HFFc6 (cell line): Measurements from ENCODE around the gene TRIM5. TPM values are rescaled to one million over a fixed set of nuclear protein-coding genes. Genes with fewer than 3 reads are reported as not detected.
"Not testable (repeated sequence)": the region's sequence is repeated elsewhere in the genome, so short reads cannot be mapped to it uniquely, and the experiment has no call there.

Source experiments
- DNase-seq: peaks from one replicate; pipeline ENCODE4 v3.0.0-alpha.2; 2018
- H3K27ac Mint-ChIP-seq: 2 replicates; pipeline ENCODE4 v1.8.0; 2020; ENCODE audit warnings: mild to moderate bottlenecking, mixed read lengths
- H3K27me3 Mint-ChIP-seq: 2 replicates; pipeline ENCODE4 v1.8.0; 2021; ENCODE audit warnings: mild to moderate bottlenecking, moderate library complexity, mixed read lengths; ENCODE audit not compliant: insufficient read depth
- H3K36me3 Mint-ChIP-seq: 2 replicates; pipeline ENCODE4 v1.8.0; 2021; ENCODE audit warnings: low read depth, mixed read lengths
- H3K4me1 Mint-ChIP-seq: 2 replicates; pipeline ENCODE4 v1.8.0; 2020; ENCODE audit warnings: low read depth, mixed read lengths
- H3K4me3 Mint-ChIP-seq: 2 replicates; pipeline ENCODE4 v1.8.0; 2020; ENCODE audit warnings: mild to moderate bottlenecking, moderate library complexity, mixed read lengths
- H3K9me3 Mint-ChIP-seq: 2 replicates; pipeline ENCODE4 v1.8.0; 2020; ENCODE audit warnings: mild to moderate bottlenecking, mixed read lengths
- long read RNA-seq: library from polyadenylated mRNA; unstranded; transcript quantifications from one replicate; pipeline ENCODE4 v2.0.0, GENCODE V29; 2019
- total RNA-seq, 6 experiments: library from RNA; stranded (reverse); fragmentation: NEBNext Ultra II Directional; extraction: Animal tissue kit (Norgen Biotek cat#: 25700); gene quantifications; 2 replicates in 1 of 6; 3 replicates in 5 of 6; pipeline ENCODE4 v1.2.3, GENCODE V29; 2021
- TF ChIP-seq, protein P1 (sequence below): fragments of 200-600 bp; sonication (generic); IDR thresholded peaks from 2 replicates; pipeline ENCODE4 v1.5.0; 2021; ENCODE audit warnings: antibody characterized with exemption, mild to moderate bottlenecking

TRIM5 gene, protein sequence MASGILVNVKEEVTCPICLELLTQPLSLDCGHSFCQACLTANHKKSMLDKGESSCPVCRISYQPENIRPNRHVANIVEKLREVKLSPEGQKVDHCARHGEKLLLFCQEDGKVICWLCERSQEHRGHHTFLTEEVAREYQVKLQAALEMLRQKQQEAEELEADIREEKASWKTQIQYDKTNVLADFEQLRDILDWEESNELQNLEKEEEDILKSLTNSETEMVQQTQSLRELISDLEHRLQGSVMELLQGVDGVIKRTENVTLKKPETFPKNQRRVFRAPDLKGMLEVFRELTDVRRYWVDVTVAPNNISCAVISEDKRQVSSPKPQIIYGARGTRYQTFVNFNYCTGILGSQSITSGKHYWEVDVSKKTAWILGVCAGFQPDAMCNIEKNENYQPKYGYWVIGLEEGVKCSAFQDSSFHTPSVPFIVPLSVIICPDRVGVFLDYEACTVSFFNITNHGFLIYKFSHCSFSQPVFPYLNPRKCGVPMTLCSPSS
- total RNA-seq, result 10 to 100 TPM; 35.7 to 49.4 (median 43.5) TPM
- long read RNA-seq, transcript TRIM5-202 (8 exons, 2,991 nt), result major isoform, 8 of 46 reads
- long read RNA-seq, partial matches to known transcripts, result 13 of 46 reads
- long read RNA-seq, other reads (novel, unspliced or antisense), result 24 of 46 reads

DNA sequence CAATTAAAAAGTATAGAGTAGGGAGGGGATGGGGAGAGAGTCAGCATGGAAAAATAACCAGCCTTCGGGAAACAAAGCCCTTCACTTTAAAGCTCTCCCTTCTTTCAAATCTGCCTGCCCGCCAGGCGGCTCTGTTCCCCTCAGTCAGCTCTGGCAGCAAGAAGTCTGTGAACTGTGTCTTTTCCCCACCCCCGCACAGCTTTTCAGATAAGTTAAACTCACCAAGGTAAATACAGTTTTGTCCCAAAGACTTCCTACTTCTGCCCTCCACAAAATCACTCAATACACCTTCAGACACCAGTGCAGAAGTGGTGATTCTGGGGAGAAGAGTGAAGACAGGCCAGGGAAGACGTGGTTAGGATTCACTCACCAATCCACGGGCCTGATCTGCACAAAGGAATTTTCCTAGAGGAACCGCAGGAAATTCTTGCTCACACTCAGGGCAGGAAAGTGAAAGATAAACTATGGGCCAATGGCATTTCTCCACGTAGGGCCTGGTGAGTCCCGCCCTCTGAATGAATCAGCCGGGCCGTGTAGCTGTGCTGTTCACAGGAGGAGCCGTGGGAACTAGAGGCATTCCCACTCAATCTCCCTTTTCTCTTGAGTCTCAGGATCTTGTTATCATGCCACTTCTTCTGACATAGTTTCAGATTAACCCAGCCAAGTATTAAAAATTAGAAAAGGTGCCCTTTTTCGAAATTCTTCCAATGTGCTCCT lies at the start of gene TRIM5:
Gene TRIM5, minus strand, starts transcription at position 429 of the 717 bp plus-strand sequence. CDS start 4,897 bp downstream, outside the sequence.
- Mint-ChIP-seq H3K4me3 (peak within 1 kb of the TSS; percentile 93), H3K27ac (peak within 1 kb of the TSS; percentile 99), H3K27me3 (no peaks in the 10 kb centered on the region), H3K4me1 (peaks cover 48% of the 10 kb centered on the region), H3K9me3 (no peaks in the 10 kb centered on the region), H3K36me3 (peaks cover 22% of the 10 kb centered on the region)
- TF ChIP-seq, protein P1, sequence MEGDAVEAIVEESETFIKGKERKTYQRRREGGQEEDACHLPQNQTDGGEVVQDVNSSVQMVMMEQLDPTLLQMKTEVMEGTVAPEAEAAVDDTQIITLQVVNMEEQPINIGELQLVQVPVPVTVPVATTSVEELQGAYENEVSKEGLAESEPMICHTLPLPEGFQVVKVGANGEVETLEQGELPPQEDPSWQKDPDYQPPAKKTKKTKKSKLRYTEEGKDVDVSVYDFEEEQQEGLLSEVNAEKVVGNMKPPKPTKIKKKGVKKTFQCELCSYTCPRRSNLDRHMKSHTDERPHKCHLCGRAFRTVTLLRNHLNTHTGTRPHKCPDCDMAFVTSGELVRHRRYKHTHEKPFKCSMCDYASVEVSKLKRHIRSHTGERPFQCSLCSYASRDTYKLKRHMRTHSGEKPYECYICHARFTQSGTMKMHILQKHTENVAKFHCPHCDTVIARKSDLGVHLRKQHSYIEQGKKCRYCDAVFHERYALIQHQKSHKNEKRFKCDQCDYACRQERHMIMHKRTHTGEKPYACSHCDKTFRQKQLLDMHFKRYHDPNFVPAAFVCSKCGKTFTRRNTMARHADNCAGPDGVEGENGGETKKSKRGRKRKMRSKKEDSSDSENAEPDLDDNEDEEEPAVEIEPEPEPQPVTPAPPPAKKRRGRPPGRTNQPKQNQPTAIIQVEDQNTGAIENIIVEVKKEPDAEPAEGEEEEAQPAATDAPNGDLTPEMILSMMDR, result peak; percentile 75
- peak; percentile 97 for DNase-seq

DNA sequence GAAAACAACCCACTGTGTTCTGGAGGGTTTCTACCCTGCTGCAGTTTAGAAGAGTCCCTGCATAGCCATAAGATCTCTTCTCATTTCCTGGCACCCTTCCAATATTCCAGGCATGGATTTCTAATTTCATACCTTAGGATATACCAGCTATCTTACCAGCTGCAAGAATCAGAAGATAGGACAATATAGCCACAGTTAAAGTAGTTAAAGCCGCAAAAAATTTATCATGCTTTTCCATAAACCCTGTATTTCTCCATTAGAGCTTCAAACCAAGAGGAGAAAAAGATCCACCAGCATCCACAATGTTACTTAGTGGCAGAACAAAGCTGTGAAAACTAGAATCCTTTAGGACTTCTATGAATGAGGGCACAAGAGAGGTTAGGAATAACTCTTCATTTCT lies 42.8 kb upstream of the TRIM5 start:
- Mint-ChIP-seq H3K4me3 (no peak overlapping the region), H3K36me3 (no peaks in the 10 kb centered on the region), H3K9me3 (no peaks in the 10 kb centered on the region), H3K4me1 (no peaks in the 10 kb centered on the region), H3K27me3 (peaks cover 15% of the 10 kb centered on the region; the same call in 1 of the 2 replicates), H3K27ac (no peak overlapping the region)
- no peak for DNase-seq
- TF ChIP-seq, protein P1, result no peak

DNA sequence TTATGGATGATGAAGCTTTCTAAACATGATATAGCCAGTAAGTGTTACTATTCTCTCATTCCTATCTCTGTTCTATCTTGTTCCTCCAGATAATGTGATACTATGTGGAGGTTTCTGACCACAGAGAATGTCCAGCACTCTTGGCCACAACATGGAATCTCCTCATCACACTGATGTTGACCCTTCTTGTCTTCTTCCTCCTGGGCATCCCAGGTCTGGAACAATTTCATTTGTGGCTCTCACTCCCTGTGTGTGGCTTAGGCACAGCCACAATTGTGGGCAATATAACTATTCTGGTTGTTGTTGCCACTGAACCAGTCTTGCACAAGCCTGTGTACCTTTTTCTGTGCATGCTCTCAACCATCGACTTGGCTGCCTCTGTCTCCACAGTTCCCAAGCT lies 41.5 kb upstream of the TRIM5 start:
- Mint-ChIP-seq H3K4me1 (no peaks in the 10 kb centered on the region), H3K9me3 (no peaks in the 10 kb centered on the region), H3K27me3 (peaks cover 17% of the 10 kb centered on the region; the same call in 1 of the 2 replicates), H3K27ac (no peak overlapping the region), H3K36me3 (no peaks in the 10 kb centered on the region), H3K4me3 (no peak overlapping the region)
- TF ChIP-seq, protein P1, result no peak
- no peak for DNase-seq

DNA sequence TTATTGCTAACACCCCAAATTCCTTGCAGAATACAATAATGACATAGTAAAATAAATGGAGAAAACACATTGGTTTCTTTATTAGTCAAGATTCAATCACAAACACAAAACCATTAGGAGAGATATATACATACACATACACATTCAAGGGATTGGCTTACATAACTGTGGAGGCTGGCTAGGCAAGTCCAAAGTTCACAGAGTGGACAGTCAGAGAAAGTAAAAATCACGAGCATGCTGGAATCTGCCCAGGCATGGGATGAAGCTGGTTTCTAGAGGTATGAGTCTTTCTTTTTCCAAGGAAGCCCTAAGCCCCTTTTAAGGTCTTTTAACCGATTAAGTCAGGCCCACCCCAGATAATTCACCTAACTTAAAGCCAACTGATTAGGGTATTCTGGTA lies 37.7 kb upstream of the TRIM5 start:
- no peak overlapping the region for H3K27ac Mint-ChIP-seq
- no peaks in the 10 kb centered on the region for H3K4me1 Mint-ChIP-seq
- TF ChIP-seq, protein P1, result no peak
- H3K9me3 Mint-ChIP-seq, result no peaks in the 10 kb centered on the region
- H3K27me3 Mint-ChIP-seq, result peaks cover 11% of the 10 kb centered on the region
- no peak for DNase-seq
- H3K36me3 Mint-ChIP-seq, result no peaks in the 10 kb centered on the region
- H3K4me3 Mint-ChIP-seq, result no peak overlapping the region

DNA sequence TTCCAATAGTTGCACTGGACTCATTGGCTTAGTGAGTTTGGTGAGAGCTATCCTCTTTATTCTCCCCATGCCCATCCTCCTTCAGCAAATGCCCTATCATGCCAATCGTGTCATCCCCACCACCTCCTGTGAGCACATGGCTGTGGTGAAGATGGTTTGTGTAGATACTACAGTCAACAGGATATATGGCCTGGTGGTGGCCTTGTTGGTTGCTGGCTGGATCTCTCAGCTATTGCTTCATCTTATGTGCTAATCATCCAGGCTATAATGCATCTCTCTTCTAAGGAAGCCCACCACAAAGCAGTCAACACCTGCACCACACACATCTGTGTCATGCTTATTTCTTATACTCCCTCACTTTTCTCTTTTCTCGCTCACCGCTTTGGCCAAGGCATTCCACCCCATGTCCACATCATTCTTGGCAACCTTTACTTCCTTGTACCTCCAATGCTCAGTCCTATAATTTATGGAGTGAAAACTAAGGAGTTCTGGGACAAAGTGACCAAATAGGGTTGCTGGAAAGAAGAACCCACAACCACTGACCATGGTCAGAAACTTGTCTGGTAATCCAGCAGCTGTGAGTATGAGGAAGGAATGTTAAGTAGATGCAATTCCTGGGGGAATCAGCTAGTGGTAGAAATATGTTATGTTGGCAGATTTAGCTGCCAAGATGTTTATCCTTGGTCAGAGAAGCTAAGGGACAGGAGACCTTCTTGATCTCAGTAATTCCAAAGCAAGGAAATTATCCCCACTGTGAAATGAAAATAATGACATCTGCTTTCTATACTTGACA lies 35.0 kb upstream of the TRIM5 start:
- H3K27me3 Mint-ChIP-seq, result peaks cover 9% of the 10 kb centered on the region
- no peak for DNase-seq
- H3K36me3 Mint-ChIP-seq, result no peaks in the 10 kb centered on the region
- no peaks in the 10 kb centered on the region for H3K4me1 Mint-ChIP-seq
- TF ChIP-seq, protein P1, result no peak
- H3K4me3 Mint-ChIP-seq, result no peak overlapping the region
- H3K9me3 Mint-ChIP-seq, result peaks cover 4% of the 10 kb centered on the region
- H3K27ac Mint-ChIP-seq, result no peak overlapping the region

DNA sequence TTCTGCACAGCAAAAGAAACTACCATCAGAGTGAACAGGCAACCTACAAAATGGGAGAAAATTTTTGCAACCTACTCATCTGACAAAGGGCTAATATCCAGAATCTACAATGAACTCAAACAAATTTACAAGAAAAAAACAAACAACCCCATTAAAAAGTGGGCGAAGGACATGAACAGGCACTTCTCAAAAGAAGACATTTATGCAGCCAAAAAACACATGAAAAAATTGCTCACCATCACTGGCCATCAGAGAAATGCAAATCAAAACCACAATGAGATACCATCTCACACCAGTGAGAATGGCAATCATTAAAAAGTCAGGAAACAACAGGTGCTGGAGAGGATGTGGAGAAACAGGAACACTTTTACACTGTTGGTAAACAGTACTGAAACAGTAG lies 31.6 kb upstream of the TRIM5 start:
- DNase-seq, H3K4me3 Mint-ChIP-seq, H3K4me1 Mint-ChIP-seq, H3K27me3 Mint-ChIP-seq, H3K27ac Mint-ChIP-seq, H3K36me3 Mint-ChIP-seq, H3K9me3 Mint-ChIP-seq: not testable (repeated sequence)
